ENCODE results near the gene CMKLR1.

CMKLR1 gene

DNA sequence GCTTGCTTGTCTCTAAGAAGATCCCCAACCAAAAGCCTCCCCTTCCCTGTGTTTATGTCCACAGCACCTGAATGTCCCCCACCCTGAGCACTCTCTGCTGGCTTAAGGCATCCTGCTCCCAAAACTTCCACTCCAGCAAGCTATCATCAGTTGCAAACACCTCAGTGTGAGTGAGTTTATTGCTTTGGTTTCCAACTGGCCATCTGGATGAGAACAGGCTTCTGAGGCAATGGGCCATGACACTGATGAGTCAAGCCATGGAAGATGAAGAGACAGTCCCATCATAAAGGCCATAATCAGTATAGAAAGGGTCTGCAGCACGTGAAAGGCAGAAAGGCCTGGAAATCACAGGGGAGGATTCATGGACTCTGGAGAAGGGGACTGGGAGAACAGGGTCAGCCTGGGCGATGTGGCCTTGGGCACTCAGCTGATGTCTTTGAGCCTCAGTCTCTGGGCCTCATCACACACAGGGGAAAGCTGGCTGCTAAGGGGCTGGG lies 12.8 kb downstream of the CMKLR1 start:
- TF ChIP-seq CTCF (conservative IDR thresholded peaks at IDR 0.05; ENCODE audit: low read length) = no peak
- no peak overlapping the region for H3K4me3 ChIP-seq (ENCODE audit: low read length)
- no peak for DNase-seq (ENCODE audit: low read depth)

- no peak for DNase-seq (ENCODE audit: low read depth)
- H3K4me3 ChIP-seq (ENCODE audit: low read length) = no peak overlapping the region
- no peak for TF ChIP-seq CTCF (conservative IDR thresholded peaks at IDR 0.05; ENCODE audit: low read length)
Measured at GRCh38 chr12:108325549-108325948, 13.6 kb downstream of the CMKLR1 start.

DNA sequence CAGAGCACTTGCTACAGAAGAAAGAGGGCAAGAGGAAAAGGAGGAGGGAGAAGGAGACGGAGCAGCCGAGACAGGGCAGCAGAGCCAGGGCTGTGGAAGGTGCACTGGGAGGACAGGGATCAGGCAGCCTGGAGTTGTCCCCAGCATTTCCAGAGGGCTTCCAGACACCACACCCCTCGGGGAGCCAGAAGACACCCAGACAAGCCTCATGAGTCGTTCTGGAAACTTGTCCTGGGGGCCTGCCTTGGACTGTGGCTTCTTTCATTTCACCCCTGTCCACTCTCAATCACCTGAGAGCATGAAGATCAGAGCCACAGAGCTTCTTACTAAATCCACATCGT lies 14.1 kb downstream of the CMKLR1 start:
- no peak overlapping the region for H3K4me3 ChIP-seq (ENCODE audit: low read length)
- TF ChIP-seq CTCF (conservative IDR thresholded peaks at IDR 0.05; ENCODE audit: low read length) = no peak

DNA sequence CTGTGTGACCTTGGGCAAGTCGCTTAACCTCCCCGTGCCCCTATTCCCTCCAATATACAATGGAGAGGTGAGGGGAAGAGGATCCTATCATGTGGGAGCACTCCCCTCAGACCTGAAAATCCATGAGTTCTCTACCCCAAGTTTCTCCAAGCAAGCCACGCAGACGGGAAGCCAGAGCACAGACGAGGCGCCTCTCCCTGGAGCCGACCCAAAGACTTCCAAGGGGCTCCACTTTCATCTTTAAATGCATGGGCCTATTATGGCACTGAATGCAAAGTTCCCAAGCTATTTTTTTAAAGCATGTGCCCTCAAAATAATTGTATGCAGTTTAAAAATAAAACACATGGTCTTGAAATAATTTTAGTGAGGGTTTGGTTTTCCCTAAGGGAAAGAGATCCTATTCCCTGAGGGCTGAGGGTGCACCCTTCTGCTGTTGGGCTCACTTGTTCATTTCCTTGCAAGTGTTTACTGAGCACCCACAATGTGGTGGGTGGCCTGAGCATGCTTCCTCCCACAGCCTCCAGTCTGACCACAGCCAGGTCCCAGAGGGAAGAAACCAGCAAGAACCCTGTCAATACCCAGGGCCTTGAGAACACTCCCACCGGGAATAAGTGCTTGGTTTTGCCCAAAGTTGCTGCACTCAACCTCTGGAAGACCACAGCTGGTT lies 14.6 kb downstream of the CMKLR1 start:
- no peak overlapping the region for H3K4me3 ChIP-seq (ENCODE audit: low read length)
- no peak for DNase-seq (ENCODE audit: low read depth)
- TF ChIP-seq CTCF (conservative IDR thresholded peaks at IDR 0.05; ENCODE audit: low read length) = no peak

More for the DNA sequence above, 14.1 kb downstream of the CMKLR1 start:
- DNase-seq (ENCODE audit: low read depth) = no peak

- no peak for TF ChIP-seq CTCF (conservative IDR thresholded peaks at IDR 0.05; ENCODE audit: low read length)
- no peak for DNase-seq (ENCODE audit: low read depth)
- no peak overlapping the region for H3K4me3 ChIP-seq (ENCODE audit: low read length)
Measured at GRCh38 chr12:108323581-108323980, 15.5 kb downstream of the CMKLR1 start.

- no peak for DNase-seq (ENCODE audit: low read depth)
- no peak for TF ChIP-seq CTCF (conservative IDR thresholded peaks at IDR 0.05; ENCODE audit: low read length)
- no peak overlapping the region for H3K4me3 ChIP-seq (ENCODE audit: low read length)
Measured at GRCh38 chr12:108322998-108323397, 16.1 kb downstream of the CMKLR1 start.

DNA sequence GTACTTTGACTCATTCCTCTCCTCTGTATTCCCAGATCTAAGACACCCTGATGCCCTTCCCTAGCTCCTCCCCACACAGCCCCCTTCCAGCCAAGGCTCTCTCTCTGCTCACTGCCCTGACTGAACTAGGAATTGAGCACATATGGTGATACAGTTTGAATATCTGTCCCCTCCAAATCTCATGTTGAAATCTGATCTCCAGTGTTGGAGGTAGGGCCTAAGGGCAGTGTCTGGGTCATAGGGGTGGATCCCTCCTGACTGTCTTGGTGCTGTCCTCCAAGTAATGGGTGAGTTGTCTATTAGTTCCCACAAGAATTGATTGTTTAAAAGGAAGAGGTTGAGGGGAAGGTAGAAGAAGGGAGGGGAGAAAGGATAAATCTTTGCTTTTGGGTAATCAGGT lies 17.4 kb downstream of the CMKLR1 start:
- H3K4me3 ChIP-seq (ENCODE audit: low read length) = no peak overlapping the region
- TF ChIP-seq CTCF (conservative IDR thresholded peaks at IDR 0.05; ENCODE audit: low read length) = no peak
- no peak for DNase-seq (ENCODE audit: low read depth)

Measured in AG10803 (cell line).